ENCODE measurements around the gene TRIM71. TPM values are rescaled to one million over a fixed set of nuclear protein-coding genes. Genes with fewer than 3 reads are reported as not detected.

The TRIM71 gene
- total RNA-seq, 1 experiment from 2014 or later, result 0.17 TPM

GRCh38 chr3:32860499-32860898, 42.7 kb downstream of the TRIM71 start:
- intact Hi-C loops (cut with micrococcal nuclease), result no loop called here
- ATAC-seq (no peak), DNase-seq (ENCODE audit: low read depth, low spot score) (no peak)
- no TSS peak for BruUV-seq (replicated peaks)
- Histone ChIP-seq H3K27me3 (ENCODE audit: insufficient read depth, low read length) (no peaks in the 10 kb centered on the region), H3K9me3 (ENCODE audit: control insufficient read depth in 1 of 2, insufficient read depth in 1 of 2, low read depth in 1 of 2, low read length in 2 of 2) (no peaks in the 10 kb centered on the region), H3K4me2 (ENCODE audit: low read length) (no peak overlapping the region), H3K27ac (ENCODE audit: low read depth, low read length) (no peak overlapping the region), H3K9ac (ENCODE audit: low read length) (no peak overlapping the region), H2AFZ (ENCODE audit: low read depth, low read length, poor library complexity, severe bottlenecking) (no peak overlapping the region), H3K4me1 (ENCODE audit: control insufficient read depth in 1 of 2, insufficient read depth in 2 of 2, low read length in 2 of 2) (peaks cover 0 to 4% of the 10 kb centered on the region in 2 experiments; a peak in 1 of 4 replicates), H3K79me2 (ENCODE audit: insufficient read depth, low read length) (no peaks in the 10 kb centered on the region), H3K36me3 (ENCODE audit: control insufficient read depth in 1 of 2, insufficient read depth in 2 of 2, low read length in 2 of 2) (no peaks in the 10 kb centered on the region), H3K9me2 (ENCODE audit: insufficient read depth) (no peaks in the 10 kb centered on the region), H4K20me1 (ENCODE audit: insufficient read depth) (no peaks in the 10 kb centered on the region), H3K4me3 (replicated peaks in 1 of 2; ENCODE audit: low read depth in 1 of 2, low read length in 2 of 2) (no peak overlapping the region)
- RAD21 ChIA-PET (ENCODE audit: low non-redundant PET in 1 of 2, low total read pairs in 2 of 2, uncharacterized antibody in 2 of 2, unreplicated experiment in 2 of 2), result no interaction called here
- no peak for TF ChIP-seq SRF (IDR thresholded peaks at IDR 0.05; ENCODE audit: low read depth)
- TF ChIP-seq SP1 (IDR thresholded peaks at IDR 0.05; ENCODE audit: low read depth), result no peak
- TF ChIP-seq SIN3A (IDR thresholded peaks at IDR 0.05; ENCODE audit: low read depth), result no peak
- no peak for TF ChIP-seq FOSL1 (IDR thresholded peaks at IDR 0.05; ENCODE audit: low read depth)
- CTCF ChIA-PET, result no interaction called here
- POLR2A ChIA-PET, result no interaction called here

- ATAC-seq (no peak), DNase-seq (ENCODE audit: low read depth, low spot score) (no peak)
- Histone ChIP-seq H3K79me2 (ENCODE audit: insufficient read depth, low read length) (no peaks in the 10 kb centered on the region), H3K4me2 (ENCODE audit: low read length) (no peak overlapping the region), H3K9ac (ENCODE audit: low read length) (no peak overlapping the region), H3K27me3 (ENCODE audit: insufficient read depth, low read length) (no peaks in the 10 kb centered on the region), H3K4me1 (ENCODE audit: control insufficient read depth in 1 of 2, insufficient read depth in 2 of 2, low read length in 2 of 2) (no peaks in the 10 kb centered on the region), H3K4me3 (replicated peaks in 1 of 2; ENCODE audit: low read depth in 1 of 2, low read length in 2 of 2) (no peak overlapping the region), H3K9me3 (ENCODE audit: control insufficient read depth in 1 of 2, insufficient read depth in 1 of 2, low read depth in 1 of 2, low read length in 2 of 2) (no peaks in the 10 kb centered on the region), H3K9me2 (ENCODE audit: insufficient read depth) (no peaks in the 10 kb centered on the region), H2AFZ (ENCODE audit: low read depth, low read length, poor library complexity, severe bottlenecking) (no peak overlapping the region), H3K27ac (ENCODE audit: low read depth, low read length) (no peak overlapping the region), H4K20me1 (ENCODE audit: insufficient read depth) (no peaks in the 10 kb centered on the region), H3K36me3 (ENCODE audit: control insufficient read depth in 1 of 2, insufficient read depth in 2 of 2, low read length in 2 of 2) (no peaks in the 10 kb centered on the region)
- RAD21 ChIA-PET (ENCODE audit: low non-redundant PET in 1 of 2, low total read pairs in 2 of 2, uncharacterized antibody in 2 of 2, unreplicated experiment in 2 of 2), result no interaction called here
- no peak for TF ChIP-seq ELF1 (IDR thresholded peaks at IDR 0.05; ENCODE audit: borderline replicate concordance, low read depth)
- BruUV-seq (replicated peaks), result no TSS peak
- POLR2A ChIA-PET, result no interaction called here
- intact Hi-C loops (cut with micrococcal nuclease), result no loop called here
- CTCF ChIA-PET, result no interaction called here
These were observed 43.9 kb downstream of the TRIM71 start for GRCh38 chr3:32861681-32862080.

All from HCT116 (cell line).